H1 (cell line): ENCODE data around the gene STAG1. TPM values are rescaled to one million over a fixed set of nuclear protein-coding genes. Genes with fewer than 3 reads are reported as not detected.

Experiments used
- TEAD4 ChIP-seq: IDR thresholded peaks from 2 replicates; pipeline ENCODE4 v1.6.1; 2012; ENCODE audit warnings: low read depth, low read length, inconsistent platforms, mixed read lengths
- polyA plus RNA-seq, 7 experiments: library from polyadenylated mRNA; depleted of rRNA in 3 of 7; stranded (reverse) in 5 of 7; unstranded in 2 of 7; fragments of >200 nt in 5 of 7; fragments of 200-250 nt in 2 of 7; gene quantifications; 1 replicate in 5 of 7; 2 replicates in 1 of 7; 4 replicates in 1 of 7; pipeline versions ENCODE4 v1.2.1 to v1.2.3, GENCODE V29; 2011 to 2013; ENCODE audit warnings: missing spikeins in 2 of 7, mixed read lengths in 2 of 7
- total RNA-seq: library from RNA; stranded (reverse); fragmentation: NEBNext Ultra II Directional; extraction: Animal tissue kit (Norgen Biotek cat#: 25700); gene quantifications from 2 replicates; pipeline ENCODE4 v1.2.1, GENCODE V29; 2021

STAG1 gene
- total and polyA plus RNA-seq, 2 of the 8 experiments (the other 6 are each of a cell fraction or from before 2014, with no cell fraction given), result 4.6 to 23.4 TPM

- peak; percentile 58; the same call in 1 of the 2 replicates for TF ChIP-seq TEAD4
Observed at GRCh38 chr3:136752422-136753325, 496 bp upstream of the STAG1 start (continued).
